Nephron progenitor cell (in vitro differentiated cells): ENCODE results near the gene STAB1.
"Not testable (repeated sequence)": the region's sequence is repeated elsewhere in the genome, so short reads cannot be mapped to it uniquely, and the experiment has no call there.

Experiments
- DNase-seq: peaks from one replicate; pipeline ENCODE4 v3.0.0; 2021
- H3K27ac Mint-ChIP-seq: 2 replicates; pipeline ENCODE4 v1.8.0; 2021; ENCODE audit warnings: mild to moderate bottlenecking, moderate library complexity, mixed read lengths
- H3K27me3 Mint-ChIP-seq: 2 replicates; pipeline ENCODE4 v1.8.0; 2021; ENCODE audit warnings: mild to moderate bottlenecking, low read depth, mixed read lengths; ENCODE audit not compliant: poor library complexity
- H3K36me3 Mint-ChIP-seq: 2 replicates; pipeline ENCODE4 v1.8.0; 2021; ENCODE audit warnings: low read depth, mixed read lengths
- H3K4me1 Mint-ChIP-seq: 2 replicates; pipeline ENCODE4 v1.8.0; 2021; ENCODE audit warnings: mixed read lengths
- H3K4me3 Mint-ChIP-seq: 2 replicates; pipeline ENCODE4 v1.8.0; 2021; ENCODE audit warnings: mild to moderate bottlenecking, moderate library complexity, mixed read lengths
- H3K9me3 Mint-ChIP-seq: 2 replicates; pipeline ENCODE4 v1.8.0; 2021; ENCODE audit warnings: mild to moderate bottlenecking, moderate library complexity, mixed read lengths
- CTCF ChIP-seq: fragments of 200-600 bp; sonication (generic); IDR thresholded peaks from 2 replicates; pipeline ENCODE4 v1.5.0; 2021; ENCODE audit warnings: antibody characterized with exemption

STAB1 gene

GRCh38 chr3:52524752-52525679 is 29.9 kb downstream of the STAB1 start:
- Mint-ChIP-seq H3K36me3 (peaks cover 36% of the 10 kb centered on the region), H3K27ac (peak overlapping the region; percentile 57), H3K4me3 (no peak overlapping the region), H3K9me3 (no peaks in the 10 kb centered on the region), H3K4me1 (peaks cover 35% of the 10 kb centered on the region), H3K27me3 (no peaks in the 10 kb centered on the region)
- no peak for TF ChIP-seq CTCF
- no peak for DNase-seq

- peaks cover 39% of the 10 kb centered on the region for H3K4me1 Mint-ChIP-seq
- TF ChIP-seq CTCF, result no peak
- no peaks in the 10 kb centered on the region for H3K27me3 Mint-ChIP-seq
- H3K4me3 Mint-ChIP-seq, result no peak overlapping the region
- H3K36me3 Mint-ChIP-seq, result peaks cover 36% of the 10 kb centered on the region
- no peaks in the 10 kb centered on the region for H3K9me3 Mint-ChIP-seq
- no peak for DNase-seq
- peak overlapping the region; percentile 57 for H3K27ac Mint-ChIP-seq
Measured at GRCh38 chr3:52525680-52526561, 30.8 kb downstream of the STAB1 start.

- not testable (repeated sequence) for H3K9me3 Mint-ChIP-seq
Measured at GRCh38 chr3:52526671-52527038, 31.5 kb downstream of the STAB1 start.

GRCh38 chr3:52527039-52527731 is 32.0 kb downstream of the STAB1 start:
- no peaks in the 10 kb centered on the region for H3K27me3 Mint-ChIP-seq
- peaks cover 36% of the 10 kb centered on the region for H3K36me3 Mint-ChIP-seq
- H3K27ac Mint-ChIP-seq, result peak overlapping the region; percentile 45
- H3K4me3 Mint-ChIP-seq, result no peak overlapping the region
- H3K4me1 Mint-ChIP-seq, result peaks cover 45% of the 10 kb centered on the region
- DNase-seq, result no peak
- no peak for TF ChIP-seq CTCF
- H3K9me3 Mint-ChIP-seq, result no peaks in the 10 kb centered on the region

More at GRCh38 chr3:52526671-52527038, 31.5 kb downstream of the STAB1 start:
- peaks cover 36% of the 10 kb centered on the region for H3K36me3 Mint-ChIP-seq
- H3K27me3 Mint-ChIP-seq, DNase-seq, H3K4me3 Mint-ChIP-seq: not testable (repeated sequence)
- H3K27ac Mint-ChIP-seq, result peak overlapping the region; percentile 36
- peaks cover 40% of the 10 kb centered on the region for H3K4me1 Mint-ChIP-seq

GRCh38 chr3:52527732-52528585 is 32.8 kb downstream of the STAB1 start:
- peaks cover 36% of the 10 kb centered on the region for H3K36me3 Mint-ChIP-seq
- H3K4me3 Mint-ChIP-seq, result no peak overlapping the region
- DNase-seq, result no peak
- H3K9me3 Mint-ChIP-seq, result no peaks in the 10 kb centered on the region
- H3K4me1 Mint-ChIP-seq, result peaks cover 51% of the 10 kb centered on the region
- H3K27ac Mint-ChIP-seq, result peak overlapping the region; percentile 45
- TF ChIP-seq CTCF, result no peak
- H3K27me3 Mint-ChIP-seq, result no peaks in the 10 kb centered on the region
